Activated naive CD8-positive, alpha-beta T cell treated with anti-CD3 and anti-CD28 coated beads, Interleukin-2, amount 50 U/mL, for 24 hours (primary cell): ENCODE data around the gene NDUFS5.
"Not testable (repeated sequence)": the region's sequence is repeated elsewhere in the genome, so short reads cannot be mapped to it uniquely, and the experiment has no call there.

Experiments
- ATAC-seq: fragments of 150-1000 bp; cut with Tn5 transposase; one replicate; pipeline ENCODE4 v1.10.0; 2021
- DNase-seq: peaks from one replicate; pipeline ENCODE4 v3.0.0; 2021
- H3K27ac Mint-ChIP-seq: one replicate; pipeline ENCODE4 v1.8.0; 2021; ENCODE audit warnings: mild to moderate bottlenecking, mixed read lengths
- H3K27me3 Mint-ChIP-seq: one replicate; pipeline ENCODE4 v1.8.0; 2021; ENCODE audit warnings: mixed read lengths
- H3K36me3 Mint-ChIP-seq: one replicate; pipeline ENCODE4 v1.8.0; 2021; ENCODE audit warnings: low read depth, mixed read lengths
- H3K4me1 Mint-ChIP-seq: one replicate; pipeline ENCODE4 v1.8.0; 2021; ENCODE audit warnings: mixed read lengths
- H3K4me3 Mint-ChIP-seq: one replicate; pipeline ENCODE4 v1.8.0; 2021; ENCODE audit warnings: mild to moderate bottlenecking, moderate library complexity, mixed read lengths
- H3K9me3 Mint-ChIP-seq: one replicate; pipeline ENCODE4 v1.8.0; 2021; ENCODE audit warnings: mixed read lengths

Gene NDUFS5

GRCh38 chr1:39043513-39043912 lies 17.4 kb downstream of the NDUFS5 start:
- H3K4me1 Mint-ChIP-seq: peaks cover 3% of the 10 kb centered on the region
- no peak overlapping the region for H3K4me3 Mint-ChIP-seq
- H3K27ac Mint-ChIP-seq: no peak overlapping the region
- no peaks in the 10 kb centered on the region for H3K9me3 Mint-ChIP-seq
- peaks cover 10% of the 10 kb centered on the region for H3K36me3 Mint-ChIP-seq
- no peaks in the 10 kb centered on the region for H3K27me3 Mint-ChIP-seq
- DNase-seq: no peak
- no peak for ATAC-seq

DNA sequence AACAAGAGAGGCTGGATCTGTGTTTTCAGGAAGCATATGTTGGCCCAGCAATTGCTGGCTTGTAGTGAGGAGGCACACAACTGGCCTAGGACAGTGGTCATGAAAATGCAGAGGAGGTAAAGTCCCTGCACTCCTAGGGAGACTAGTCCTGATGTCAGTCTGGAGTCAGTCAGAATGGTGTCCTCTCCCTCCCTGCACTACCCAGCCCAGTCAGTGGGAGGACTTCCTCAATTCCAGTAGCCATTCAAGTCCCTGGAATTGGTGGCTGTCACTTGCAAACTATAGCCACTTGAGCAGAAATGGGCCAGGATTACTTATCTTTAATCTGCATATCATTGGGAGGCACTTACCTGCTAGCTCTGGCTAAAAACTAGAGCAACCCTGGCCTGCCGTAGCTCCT lies 18.6 kb downstream of the NDUFS5 start:
- H3K27ac Mint-ChIP-seq: no peak overlapping the region
- no peaks in the 10 kb centered on the region for H3K9me3 Mint-ChIP-seq
- no peaks in the 10 kb centered on the region for H3K27me3 Mint-ChIP-seq
- peak; percentile 49 for ATAC-seq
- no peak for DNase-seq
- no peaks in the 10 kb centered on the region for H3K4me1 Mint-ChIP-seq
- H3K36me3 Mint-ChIP-seq: peaks cover 6% of the 10 kb centered on the region
- no peak overlapping the region for H3K4me3 Mint-ChIP-seq

GRCh38 chr1:39045231-39045630 lies 19.1 kb downstream of the NDUFS5 start:
- H3K4me3 Mint-ChIP-seq: no peak overlapping the region
- H3K4me1 Mint-ChIP-seq: no peaks in the 10 kb centered on the region
- DNase-seq (no peak), ATAC-seq (no peak)
- peaks cover 5% of the 10 kb centered on the region for H3K36me3 Mint-ChIP-seq
- H3K27ac Mint-ChIP-seq: no peak overlapping the region
- H3K9me3 Mint-ChIP-seq: no peaks in the 10 kb centered on the region
- H3K27me3 Mint-ChIP-seq: no peaks in the 10 kb centered on the region

GRCh38 chr1:39046613-39047210 lies 20.6 kb downstream of the NDUFS5 start:
- Mint-ChIP-seq H3K4me3 (no peak overlapping the region), H3K36me3 (peaks cover 5% of the 10 kb centered on the region), H3K9me3 (no peaks in the 10 kb centered on the region), H3K4me1 (peaks cover 3% of the 10 kb centered on the region), H3K27me3 (no peaks in the 10 kb centered on the region), H3K27ac (no peak overlapping the region)
- ATAC-seq (no peak), DNase-seq (no peak)

DNA sequence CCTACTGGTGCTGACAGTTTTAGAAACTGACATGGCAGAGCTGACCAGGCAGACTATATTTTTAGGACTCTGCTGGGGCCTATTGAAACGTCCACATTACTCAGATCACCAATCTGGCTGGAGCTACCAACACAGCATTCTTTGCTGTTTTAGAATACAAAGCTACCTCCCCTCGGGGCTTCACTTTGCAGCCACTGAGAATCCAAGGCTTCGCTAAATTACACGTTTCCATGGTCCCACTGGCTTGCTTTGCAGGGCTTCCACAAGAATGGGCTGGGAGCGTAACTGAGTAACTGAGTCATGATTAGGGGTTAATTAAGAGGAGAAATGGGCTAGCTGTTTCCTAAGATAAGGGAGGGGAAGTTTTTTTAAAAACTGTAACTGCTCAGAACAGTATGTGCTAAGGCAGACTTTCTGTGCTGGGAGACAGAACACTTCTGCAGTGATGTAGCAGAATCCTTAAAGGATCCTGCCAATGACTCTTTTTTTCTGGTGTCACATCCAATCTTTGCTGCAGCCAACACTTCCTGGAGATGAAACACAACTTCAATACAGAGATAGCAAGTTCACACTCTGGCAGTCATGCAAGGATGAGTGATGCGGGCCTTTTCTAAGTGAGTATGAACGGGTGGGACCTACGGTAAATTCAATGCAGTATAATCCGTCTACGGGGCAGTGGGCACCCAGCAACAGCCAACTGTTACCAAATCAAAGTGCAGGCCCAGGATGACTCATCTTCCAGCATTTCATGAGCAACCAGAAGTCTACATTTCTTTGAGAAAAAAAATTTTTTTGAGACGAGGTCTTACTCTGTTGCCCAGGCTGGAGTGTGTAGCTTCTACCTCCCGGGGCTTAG lies 21.5 kb downstream of the NDUFS5 start:
- no peak overlapping the region for H3K27ac Mint-ChIP-seq
- no peaks in the 10 kb centered on the region for H3K27me3 Mint-ChIP-seq
- DNase-seq: no peak

GRCh38 chr1:39048745-39049370 lies 22.7 kb downstream of the NDUFS5 start:
- ATAC-seq: no peak
- H3K36me3 Mint-ChIP-seq: no peaks in the 10 kb centered on the region
- no peaks in the 10 kb centered on the region for H3K27me3 Mint-ChIP-seq
- H3K4me1 Mint-ChIP-seq: peaks cover 3% of the 10 kb centered on the region
- no peaks in the 10 kb centered on the region for H3K9me3 Mint-ChIP-seq
- DNase-seq: no peak
- no peak overlapping the region for H3K4me3 Mint-ChIP-seq
- H3K27ac Mint-ChIP-seq: no peak overlapping the region

More for the DNA sequence above, 21.5 kb downstream of the NDUFS5 start:
- ATAC-seq: peak; percentile 33
- Mint-ChIP-seq H3K9me3 (no peaks in the 10 kb centered on the region), H3K4me1 (peaks cover 3% of the 10 kb centered on the region), H3K36me3 (peaks cover 3% of the 10 kb centered on the region), H3K4me3 (no peak overlapping the region)

DNA sequence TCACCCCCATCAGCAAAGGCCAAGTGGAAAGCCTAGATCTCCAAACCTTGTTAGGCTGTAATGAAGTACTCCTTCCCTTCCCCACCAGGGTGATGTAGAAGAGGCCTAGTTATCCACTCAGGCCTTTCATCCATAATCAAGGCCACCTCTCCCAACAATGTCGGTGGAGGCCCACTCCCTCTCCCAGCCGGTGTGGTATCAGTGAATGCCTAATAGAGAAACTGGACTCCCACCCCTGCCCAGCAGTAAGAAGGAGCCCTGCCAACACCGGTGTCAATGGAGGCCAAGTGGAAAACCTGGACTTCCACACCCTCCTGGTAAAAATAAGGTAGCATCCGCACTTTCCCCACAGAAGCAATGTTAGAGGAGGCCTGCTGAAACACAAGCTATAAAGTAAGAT lies 23.9 kb downstream of the NDUFS5 start:
- no peaks in the 10 kb centered on the region for H3K36me3 Mint-ChIP-seq
- no peak overlapping the region for H3K4me3 Mint-ChIP-seq
- no peaks in the 10 kb centered on the region for H3K9me3 Mint-ChIP-seq
- DNase-seq (no peak), ATAC-seq (no peak)
- no peak overlapping the region for H3K27ac Mint-ChIP-seq
- no peaks in the 10 kb centered on the region for H3K27me3 Mint-ChIP-seq
- peaks cover 3% of the 10 kb centered on the region for H3K4me1 Mint-ChIP-seq

- not testable (repeated sequence) for H3K9me3 Mint-ChIP-seq, H3K27me3 Mint-ChIP-seq, H3K4me1 Mint-ChIP-seq, DNase-seq, ATAC-seq, H3K4me3 Mint-ChIP-seq, H3K36me3 Mint-ChIP-seq, H3K27ac Mint-ChIP-seq
Measured at GRCh38 chr1:39051193-39051850, 25.2 kb downstream of the NDUFS5 start.

- ATAC-seq: no peak
- peaks cover 3% of the 10 kb centered on the region for H3K4me1 Mint-ChIP-seq
- H3K9me3 Mint-ChIP-seq: no peaks in the 10 kb centered on the region
- H3K27ac Mint-ChIP-seq: no peak overlapping the region
- no peak overlapping the region for H3K4me3 Mint-ChIP-seq
- no peaks in the 10 kb centered on the region for H3K36me3 Mint-ChIP-seq
- no peak for DNase-seq
- no peaks in the 10 kb centered on the region for H3K27me3 Mint-ChIP-seq
Measured at GRCh38 chr1:39051956-39052355, 25.8 kb downstream of the NDUFS5 start.

GRCh38 chr1:39055213-39055710 lies 29.1 kb downstream of the NDUFS5 start:
- H3K4me3 Mint-ChIP-seq, H3K9me3 Mint-ChIP-seq, H3K36me3 Mint-ChIP-seq, H3K27ac Mint-ChIP-seq, H3K27me3 Mint-ChIP-seq, DNase-seq, H3K4me1 Mint-ChIP-seq, ATAC-seq: not testable (repeated sequence)

DNA sequence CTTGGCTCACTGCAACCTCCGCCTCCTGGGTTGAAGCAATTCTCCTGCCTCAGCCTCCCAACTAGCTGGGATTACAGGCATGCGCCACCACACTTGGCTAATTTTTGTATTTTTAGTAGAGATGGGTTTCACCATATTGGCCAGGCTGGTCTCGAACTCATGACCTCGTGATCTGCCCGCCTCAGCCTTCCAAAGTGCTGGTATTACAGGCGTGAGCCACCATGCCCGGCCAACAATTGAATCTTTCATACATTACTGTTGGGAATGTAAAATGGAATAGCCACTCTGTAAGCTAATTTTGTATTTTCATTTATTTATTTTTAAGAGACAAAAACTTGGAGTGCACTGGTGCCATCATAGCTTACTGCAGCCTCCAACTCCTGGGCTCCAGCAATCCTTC lies 35.4 kb downstream of the NDUFS5 start:
- not testable (repeated sequence) for H3K36me3 Mint-ChIP-seq

GRCh38 chr1:39061951-39062350 lies 35.8 kb downstream of the NDUFS5 start:
- Mint-ChIP-seq H3K4me3 (no peak overlapping the region), H3K27ac (no peak overlapping the region), H3K4me1 (no peaks in the 10 kb centered on the region), H3K36me3 (no peaks in the 10 kb centered on the region), H3K27me3 (no peaks in the 10 kb centered on the region), H3K9me3 (no peaks in the 10 kb centered on the region)
- ATAC-seq (no peak), DNase-seq (no peak)

More for the DNA sequence above, 35.4 kb downstream of the NDUFS5 start:
- H3K27ac Mint-ChIP-seq, H3K27me3 Mint-ChIP-seq, DNase-seq, H3K9me3 Mint-ChIP-seq, H3K4me1 Mint-ChIP-seq, H3K4me3 Mint-ChIP-seq, ATAC-seq: not testable (repeated sequence)

DNA sequence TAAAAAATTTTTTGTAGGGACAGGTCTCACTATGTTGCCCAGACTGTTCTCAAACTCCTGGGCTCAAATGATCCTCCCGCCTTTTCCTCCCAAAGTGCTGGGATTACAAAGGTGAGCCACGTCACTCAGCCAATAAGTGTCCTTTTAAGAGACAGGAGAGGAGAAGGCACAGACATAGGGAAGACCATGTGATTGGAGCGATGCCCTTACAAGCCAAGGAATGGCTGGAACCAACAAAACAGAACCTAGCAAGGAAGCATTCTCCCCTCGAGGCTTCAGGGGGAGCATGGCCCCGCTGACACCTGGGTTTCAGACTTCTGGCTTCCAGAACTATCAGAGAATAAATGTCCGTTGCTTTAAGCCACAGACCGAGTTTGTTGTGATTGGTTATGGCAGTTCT lies 37.0 kb downstream of the NDUFS5 start:
- H3K4me1 Mint-ChIP-seq: no peaks in the 10 kb centered on the region
- no peak overlapping the region for H3K4me3 Mint-ChIP-seq
- H3K9me3 Mint-ChIP-seq: no peaks in the 10 kb centered on the region
- H3K27ac Mint-ChIP-seq: no peak overlapping the region
- H3K36me3 Mint-ChIP-seq: no peaks in the 10 kb centered on the region
- H3K27me3 Mint-ChIP-seq: no peaks in the 10 kb centered on the region
- DNase-seq (no peak), ATAC-seq (no peak)

DNA sequence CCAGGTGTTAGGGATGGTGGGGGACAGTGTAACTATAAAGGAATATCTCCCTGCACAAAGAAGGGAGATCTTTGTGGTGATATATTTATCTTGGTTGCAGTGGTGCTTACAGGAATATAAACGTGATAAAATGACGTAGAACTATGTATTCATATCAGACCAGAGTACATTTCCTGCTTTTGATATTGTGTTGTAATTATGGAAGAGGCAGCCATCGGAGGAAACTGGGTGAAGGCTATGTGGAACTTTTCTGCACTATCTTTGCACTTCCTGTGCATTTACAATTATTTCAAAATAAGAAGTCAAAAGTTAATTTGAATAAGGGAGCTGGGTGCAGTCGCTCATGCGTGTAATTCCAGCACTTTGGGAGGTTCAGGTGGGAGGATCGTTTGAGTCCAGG lies 37.6 kb downstream of the NDUFS5 start:
- Mint-ChIP-seq H3K27ac (no peak overlapping the region), H3K9me3 (no peaks in the 10 kb centered on the region), H3K4me1 (no peaks in the 10 kb centered on the region), H3K27me3 (no peaks in the 10 kb centered on the region), H3K4me3 (no peak overlapping the region), H3K36me3 (no peaks in the 10 kb centered on the region)
- ATAC-seq (no peak), DNase-seq (no peak)
